ENCODE results near the gene DIAPH1. TPM values are rescaled to one million over a fixed set of nuclear protein-coding genes. Genes with fewer than 3 reads are reported as not detected.

Gene DIAPH1
- total RNA-seq, 1 experiment from 2014 or later = 157 TPM

- Histone ChIP-seq H3K27me3 (ENCODE audit: insufficient read depth, low read depth) (peaks cover 10% of the 10 kb centered on the region), H3K36me3 (ENCODE audit: low read depth) (no peaks in the 10 kb centered on the region), H3K27ac (no peak overlapping the region), H3K9me3 (ENCODE audit: insufficient read depth, low read depth) (no peaks in the 10 kb centered on the region), H3K4me3 (peak overlapping the region; percentile 58), H3K9me2 (ENCODE audit: insufficient read depth) (no peaks in the 10 kb centered on the region), H3K4me2 (peak overlapping the region; percentile 78), H3F3A (ENCODE audit: insufficient read depth, low read depth) (no peaks in the 10 kb centered on the region), H3K79me2 (ENCODE audit: low read depth) (no peaks in the 10 kb centered on the region), H2AFZ (peak overlapping the region; percentile 79), H3K4me1 (replicated peaks; ENCODE audit: insufficient read depth) (no peaks in the 10 kb centered on the region), H4K20me1 (ENCODE audit: insufficient read depth) (no peaks in the 10 kb centered on the region)
- ChIA-PET CTCF (interaction anchor here (0.6 kb wide), 1 partner anchor 1467 kb away, joined by 3 read pairs; no protein-coding TSS in a partner anchor), POLR2A (ENCODE audit: unreplicated experiment) (interaction anchor here (1.1 kb wide), 1 partner anchor 156 kb away, joined by 3 read pairs; the partner anchor contains the start of gene TAF7)
- TF ChIP-seq EZH2 (IDR thresholded peaks at IDR 0.05; ENCODE audit: low read depth) (no peak), CTCF (conservative IDR thresholded peaks at IDR 0.05) (no peak)
- peak in 1 of 2 experiments; percentile 16 for DNase-seq
- intact Hi-C loops (cut with micrococcal nuclease; ENCODE audit: unreplicated experiment) = loop anchor here (5.0 kb wide), 1 partner anchor 46 kb away; no protein-coding TSS in a partner anchor
- BruUV-seq (replicated peaks) = no TSS peak
Observed at GRCh38 chr5:141476132-141476911, 142.5 kb downstream of the DIAPH1 start.

GRCh38 chr5:141475625-141476131 lies 143.1 kb downstream of the DIAPH1 start, which contains the start of gene PCDHGC3:
PCDHGC3 (plus strand) TSS chr5:141475966; CDS start chr5:141476117, 151 bp downstream.
- H4K20me1 ChIP-seq (ENCODE audit: insufficient read depth) = no peaks in the 10 kb centered on the region
- no peaks in the 10 kb centered on the region for H3F3A ChIP-seq (ENCODE audit: insufficient read depth, low read depth)
- peak within 1 kb of the TSS; percentile 79 for H2AFZ ChIP-seq
- H3K79me2 ChIP-seq (ENCODE audit: low read depth) = no peaks in the 10 kb centered on the region
- no peaks in the 10 kb centered on the region for H3K9me2 ChIP-seq (ENCODE audit: insufficient read depth)
- ChIA-PET POLR2A (ENCODE audit: unreplicated experiment) (interaction anchor here (1.1 kb wide), 1 partner anchor 155 kb away, joined by 3 read pairs; the partner anchor contains the start of gene TAF7), CTCF (interaction anchor here (0.5 to 1.1 kb wide), 3 partner anchors 45 to 230 kb away, joined by 4 to 6 read pairs (median 5); partner anchors contain the start of gene PCDHGA12)
- BruUV-seq (replicated peaks) = no TSS peak
- no peak within 1 kb of the TSS for H3K27ac ChIP-seq
- peak within 1 kb of the TSS; percentile 58 for H3K4me3 ChIP-seq
- no peaks in the 10 kb centered on the region for H3K36me3 ChIP-seq (ENCODE audit: low read depth)
- intact Hi-C loops (cut with micrococcal nuclease; ENCODE audit: unreplicated experiment) = loop anchor here (5.0 kb wide), 1 partner anchor 47 kb away; no protein-coding TSS in a partner anchor
- DNase-seq = peak; percentile 71
- H3K4me1 ChIP-seq (replicated peaks; ENCODE audit: insufficient read depth) = no peaks in the 10 kb centered on the region
- TF ChIP-seq EZH2 (IDR thresholded peaks at IDR 0.05; ENCODE audit: low read depth) (no peak), CTCF (conservative IDR thresholded peaks at IDR 0.05) (peak; percentile 33; the same call in 1 of the 2 replicates)
- no peaks in the 10 kb centered on the region for H3K9me3 ChIP-seq (ENCODE audit: insufficient read depth, low read depth)
- peak within 1 kb of the TSS; percentile 78 for H3K4me2 ChIP-seq
- H3K27me3 ChIP-seq (ENCODE audit: insufficient read depth, low read depth) = peaks cover 10% of the 10 kb centered on the region

- POLR2A ChIA-PET (ENCODE audit: unreplicated experiment) = no interaction called here
- H3K79me2 ChIP-seq (ENCODE audit: low read depth) = no peaks in the 10 kb centered on the region
- no peak for DNase-seq
- no peaks in the 10 kb centered on the region for H4K20me1 ChIP-seq (ENCODE audit: insufficient read depth)
- intact Hi-C loops (cut with micrococcal nuclease; ENCODE audit: unreplicated experiment) = no loop called here
- no peaks in the 10 kb centered on the region for H3K27me3 ChIP-seq (ENCODE audit: insufficient read depth, low read depth)
- H3K27ac ChIP-seq = no peak overlapping the region
- no peaks in the 10 kb centered on the region for H3K36me3 ChIP-seq (ENCODE audit: low read depth)
- CTCF ChIA-PET = interaction anchor here (1.1 kb wide), 1 partner anchor 13 kb away, joined by 5 read pairs; no protein-coding TSS in a partner anchor
- H3K9me3 ChIP-seq (ENCODE audit: insufficient read depth, low read depth) = no peaks in the 10 kb centered on the region
- no peak overlapping the region for H3K4me2 ChIP-seq
- no peaks in the 10 kb centered on the region for H3K4me1 ChIP-seq (replicated peaks; ENCODE audit: insufficient read depth)
- no TSS peak for BruUV-seq (replicated peaks)
- no peaks in the 10 kb centered on the region for H3F3A ChIP-seq (ENCODE audit: insufficient read depth, low read depth)
- TF ChIP-seq CTCF (conservative IDR thresholded peaks at IDR 0.05) = no peak
- no peak for TF ChIP-seq EZH2 (IDR thresholded peaks at IDR 0.05; ENCODE audit: low read depth)
- no peaks in the 10 kb centered on the region for H3K9me2 ChIP-seq (ENCODE audit: insufficient read depth)
- no peak overlapping the region for H2AFZ ChIP-seq
- H3K4me3 ChIP-seq = no peak overlapping the region
Observed at GRCh38 chr5:141465351-141465750, 153.4 kb downstream of the DIAPH1 start.

Other genes starting within 250 kb of the DIAPH1 start
- gene PCDHGB3, start 248.8 kb downstream of the DIAPH1 start, total RNA-seq (2021) = not detected in 2 replicates
- gene PCDHGA6, start 245.1 kb downstream of the DIAPH1 start, total RNA-seq (2021) = 0.17 TPM in 1 of 2 replicates, not detected in the other
- gene PCDHGA7, start 236.3 kb downstream of the DIAPH1 start, total RNA-seq (2021) = not detected in 2 replicates
- not detected in 2 replicates for gene PCDHGB4, start 231.3 kb downstream of the DIAPH1 start, total RNA-seq (2021)
- not detected in 2 replicates for gene PCDHGA8, start 226.4 kb downstream of the DIAPH1 start, total RNA-seq (2021)
- not detected in 2 replicates for gene PCDHGB5, start 221.1 kb downstream of the DIAPH1 start, total RNA-seq (2021)
- not detected in 2 replicates for gene PCDHGA9, start 216.2 kb downstream of the DIAPH1 start, total RNA-seq (2021)
- not detected in 2 replicates for gene PCDHGB6, start 211.0 kb downstream of the DIAPH1 start, total RNA-seq (2021)
- gene PCDHGA10, start 206.0 kb downstream of the DIAPH1 start, total RNA-seq (2021) = 0.13 and 0.15 TPM in 2 replicates
- 0.13 and 0.17 TPM in 2 replicates for gene PCDHGB7, start 201.3 kb downstream of the DIAPH1 start, total RNA-seq (2021)
- gene PCDHGA11, start 197.9 kb downstream of the DIAPH1 start, total RNA-seq (2021) = 0.18 and 0.22 TPM in 2 replicates
- gene PCDHGA12, start 188.5 kb downstream of the DIAPH1 start, total RNA-seq (2021) = not detected in 2 replicates
- 0.50 and 0.53 TPM in 2 replicates for gene PCDHGC3, start 143.0 kb downstream of the DIAPH1 start, total RNA-seq (2021)
- not detected in 2 replicates for gene PCDHGC4, start 134.0 kb downstream of the DIAPH1 start, total RNA-seq (2021)
- gene PCDHGC5, start 129.9 kb downstream of the DIAPH1 start, total RNA-seq (2021) = not detected in 2 replicates
- gene HDAC3, start 17.8 kb upstream of the DIAPH1 start, total RNA-seq (2021) = 76.0 and 87.0 TPM in 2 replicates
- 3.3 and 5.0 TPM in 2 replicates for gene RELL2, start 18.0 kb upstream of the DIAPH1 start, total RNA-seq (2021)
- 36.4 and 36.6 TPM in 2 replicates for gene FCHSD1, start 32.4 kb upstream of the DIAPH1 start, total RNA-seq (2021)
- 25.8 and 28.0 TPM in 2 replicates for gene ARAP3, start 63.2 kb upstream of the DIAPH1 start, total RNA-seq (2021)

Data from PC-9 (cell line).